ENCODE measurements around the gene TTYH3.
A peak's percentile ranks its signal among the peaks of the same experiment; 100 is the strongest.
"Not testable (repeated sequence)": the region's sequence is repeated elsewhere in the genome, so short reads cannot be mapped to it uniquely, and the experiment has no call there.

TTYH3 gene, protein sequence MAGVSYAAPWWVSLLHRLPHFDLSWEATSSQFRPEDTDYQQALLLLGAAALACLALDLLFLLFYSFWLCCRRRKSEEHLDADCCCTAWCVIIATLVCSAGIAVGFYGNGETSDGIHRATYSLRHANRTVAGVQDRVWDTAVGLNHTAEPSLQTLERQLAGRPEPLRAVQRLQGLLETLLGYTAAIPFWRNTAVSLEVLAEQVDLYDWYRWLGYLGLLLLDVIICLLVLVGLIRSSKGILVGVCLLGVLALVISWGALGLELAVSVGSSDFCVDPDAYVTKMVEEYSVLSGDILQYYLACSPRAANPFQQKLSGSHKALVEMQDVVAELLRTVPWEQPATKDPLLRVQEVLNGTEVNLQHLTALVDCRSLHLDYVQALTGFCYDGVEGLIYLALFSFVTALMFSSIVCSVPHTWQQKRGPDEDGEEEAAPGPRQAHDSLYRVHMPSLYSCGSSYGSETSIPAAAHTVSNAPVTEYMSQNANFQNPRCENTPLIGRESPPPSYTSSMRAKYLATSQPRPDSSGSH

DNA sequence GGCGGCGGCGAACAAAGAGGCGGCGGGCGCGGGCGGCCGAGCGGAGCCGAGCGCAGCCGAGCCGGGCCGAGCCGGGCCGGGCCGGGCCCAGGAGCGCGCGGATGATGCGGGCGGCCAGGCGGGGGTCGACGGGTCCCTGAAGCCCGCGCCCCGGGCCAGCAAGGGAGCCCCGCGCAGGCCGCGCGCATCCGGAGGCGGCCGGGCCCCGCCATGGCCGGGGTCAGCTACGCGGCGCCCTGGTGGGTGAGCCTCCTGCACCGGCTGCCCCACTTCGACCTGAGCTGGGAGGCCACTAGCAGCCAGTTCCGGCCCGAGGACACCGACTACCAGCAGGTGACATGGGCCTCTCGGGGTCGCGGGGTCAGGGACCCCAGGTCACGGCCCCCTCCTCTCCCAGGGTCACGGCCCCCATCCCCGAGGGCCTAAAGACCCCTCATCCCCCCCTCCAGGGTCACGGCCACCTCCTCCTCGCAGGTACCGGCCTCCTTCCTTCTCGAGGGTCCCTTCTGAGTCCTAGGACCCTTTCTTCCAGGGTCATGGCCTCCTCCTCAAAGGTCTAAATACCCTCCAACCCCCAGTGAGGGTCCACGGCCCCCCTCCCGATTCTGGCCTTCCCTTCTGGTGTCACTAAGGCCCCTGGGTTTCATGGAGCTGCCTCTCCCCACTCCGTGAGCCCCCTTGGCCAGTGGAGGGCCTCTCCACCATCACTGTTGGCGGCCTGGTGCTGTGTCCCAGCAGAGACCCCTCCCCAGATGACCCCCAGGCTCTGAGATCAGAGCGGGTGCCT lies at the start of gene TTYH3:
Gene TTYH3, plus strand, starts transcription at position 41 of the 787 bp plus-strand sequence. Its CDS starts 170 bp downstream, at position 211.
- no peaks in the 10 kb centered on the region for H3K27me3 ChIP-seq (ENCODE audit: control insufficient read depth in 1 of 2, insufficient read depth in 2 of 2, low read length in 2 of 2)
- no peaks in the 10 kb centered on the region for H3K36me3 ChIP-seq (ENCODE audit: insufficient read depth, low read length)
- H3K4me3 ChIP-seq (ENCODE audit: low read depth in 1 of 2, low read length in 2 of 2) = peak within 1 kb of the TSS; percentile 75 to 84
- peak within 1 kb of the TSS; percentile 54 for H3K9ac ChIP-seq (ENCODE audit: low read length)
- H3K9me3 ChIP-seq (ENCODE audit: low read length) = no peaks in the 10 kb centered on the region
- peaks cover 41% of the 10 kb centered on the region for H3K4me1 ChIP-seq (ENCODE audit: insufficient read depth, low read length)
- peak within 1 kb of the TSS; percentile 89 for H3K27ac ChIP-seq (ENCODE audit: low read depth, low read length)

GRCh38 chr7:2582006-2582735 lies 49.6 kb upstream of the TTYH3 start:
- Histone ChIP-seq H3K27me3 (ENCODE audit: control insufficient read depth in 1 of 2, insufficient read depth in 2 of 2, low read length in 2 of 2) (no peaks in the 10 kb centered on the region), H3K9me3 (ENCODE audit: low read length) (no peaks in the 10 kb centered on the region), H3K9ac (ENCODE audit: low read length) (no peak overlapping the region), H3K4me1 (ENCODE audit: insufficient read depth, low read length) (no peaks in the 10 kb centered on the region), H3K27ac (ENCODE audit: low read depth, low read length) (no peak overlapping the region), H3K36me3 (ENCODE audit: insufficient read depth, low read length) (peaks cover 20% of the 10 kb centered on the region), H3K4me3 (ENCODE audit: low read depth in 1 of 2, low read length in 2 of 2) (no peak overlapping the region)

DNA sequence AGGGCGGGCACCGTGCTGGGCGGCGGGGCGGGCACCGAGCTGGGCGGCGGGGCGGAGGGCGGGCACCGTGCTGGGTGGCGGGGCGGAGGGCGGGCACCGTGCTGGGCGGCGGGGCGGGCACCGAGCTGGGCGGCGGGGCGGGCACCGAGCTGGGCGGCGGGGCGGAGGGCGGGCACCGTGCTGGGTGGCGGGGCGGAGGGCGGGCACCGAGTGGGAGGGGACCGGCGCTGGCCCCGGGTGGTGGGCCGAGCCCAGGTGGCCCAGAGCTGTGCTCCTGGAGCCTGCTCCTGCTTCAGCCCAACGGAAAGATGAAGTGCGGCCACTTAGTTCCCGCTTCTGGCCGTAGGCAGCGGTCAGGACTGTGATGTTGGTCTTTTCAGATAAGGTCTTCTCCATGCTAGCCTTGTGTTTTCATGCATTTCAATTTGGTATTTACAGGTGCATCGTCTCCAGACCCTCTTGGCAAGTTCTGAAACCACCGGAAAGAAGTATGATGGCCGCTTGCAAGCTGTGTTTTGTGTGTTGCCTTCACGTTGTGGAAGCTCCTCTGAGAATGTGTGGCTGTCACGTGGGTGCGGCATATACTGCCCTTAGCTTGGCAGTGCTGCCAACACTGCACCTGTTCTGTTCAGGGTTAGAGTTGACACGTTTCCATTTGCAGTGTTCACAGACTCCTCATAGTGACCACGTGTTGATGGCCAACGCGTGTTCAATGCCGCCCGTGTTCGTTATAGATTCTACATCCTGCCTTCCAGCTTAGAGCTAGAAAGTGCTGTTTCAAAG lies 47.8 kb upstream of the TTYH3 start:
- no peak overlapping the region for H3K27ac ChIP-seq (ENCODE audit: low read depth, low read length)
- H3K4me1 ChIP-seq (ENCODE audit: insufficient read depth, low read length) = no peaks in the 10 kb centered on the region
- H3K36me3 ChIP-seq (ENCODE audit: insufficient read depth, low read length) = peaks cover 20% of the 10 kb centered on the region

DNA sequence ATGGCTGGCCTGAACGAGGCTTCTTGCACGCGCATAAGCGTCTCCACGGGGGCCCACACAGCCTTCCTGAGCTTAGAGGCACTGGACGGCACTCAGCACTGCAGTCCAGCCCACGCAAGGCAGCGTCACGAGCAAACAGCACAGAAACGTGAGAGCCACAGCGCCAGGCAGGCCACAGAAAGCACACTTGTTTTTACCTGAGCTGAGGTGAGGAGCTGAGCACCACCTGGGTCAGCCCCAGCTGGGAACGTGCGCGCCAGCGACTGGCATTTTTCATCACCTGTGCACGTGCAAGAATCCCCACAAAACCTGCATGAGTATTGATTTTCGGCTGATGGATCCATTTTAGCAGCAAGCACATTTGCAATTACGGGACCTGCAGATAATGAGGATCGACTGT lies 46.3 kb upstream of the TTYH3 start:
- no peak overlapping the region for H3K27ac ChIP-seq (ENCODE audit: low read depth, low read length)
- H3K4me1 ChIP-seq (ENCODE audit: insufficient read depth, low read length) = no peaks in the 10 kb centered on the region
- H3K9ac ChIP-seq (ENCODE audit: low read length) = no peak overlapping the region
- H3K27me3 ChIP-seq (ENCODE audit: control insufficient read depth in 1 of 2, insufficient read depth in 2 of 2, low read length in 2 of 2) = no peaks in the 10 kb centered on the region
- no peak overlapping the region for H3K4me3 ChIP-seq (ENCODE audit: low read depth in 1 of 2, low read length in 2 of 2)
- H3K36me3 ChIP-seq (ENCODE audit: insufficient read depth, low read length) = peaks cover 13% of the 10 kb centered on the region
- no peaks in the 10 kb centered on the region for H3K9me3 ChIP-seq (ENCODE audit: low read length)

More for the DNA sequence above, 47.8 kb upstream of the TTYH3 start:
- Histone ChIP-seq H3K9ac (ENCODE audit: low read length) (no peak overlapping the region), H3K9me3 (ENCODE audit: low read length) (no peaks in the 10 kb centered on the region), H3K4me3 (ENCODE audit: low read depth in 1 of 2, low read length in 2 of 2) (no peak overlapping the region), H3K27me3 (ENCODE audit: control insufficient read depth in 1 of 2, insufficient read depth in 2 of 2, low read length in 2 of 2) (no peaks in the 10 kb centered on the region)

DNA sequence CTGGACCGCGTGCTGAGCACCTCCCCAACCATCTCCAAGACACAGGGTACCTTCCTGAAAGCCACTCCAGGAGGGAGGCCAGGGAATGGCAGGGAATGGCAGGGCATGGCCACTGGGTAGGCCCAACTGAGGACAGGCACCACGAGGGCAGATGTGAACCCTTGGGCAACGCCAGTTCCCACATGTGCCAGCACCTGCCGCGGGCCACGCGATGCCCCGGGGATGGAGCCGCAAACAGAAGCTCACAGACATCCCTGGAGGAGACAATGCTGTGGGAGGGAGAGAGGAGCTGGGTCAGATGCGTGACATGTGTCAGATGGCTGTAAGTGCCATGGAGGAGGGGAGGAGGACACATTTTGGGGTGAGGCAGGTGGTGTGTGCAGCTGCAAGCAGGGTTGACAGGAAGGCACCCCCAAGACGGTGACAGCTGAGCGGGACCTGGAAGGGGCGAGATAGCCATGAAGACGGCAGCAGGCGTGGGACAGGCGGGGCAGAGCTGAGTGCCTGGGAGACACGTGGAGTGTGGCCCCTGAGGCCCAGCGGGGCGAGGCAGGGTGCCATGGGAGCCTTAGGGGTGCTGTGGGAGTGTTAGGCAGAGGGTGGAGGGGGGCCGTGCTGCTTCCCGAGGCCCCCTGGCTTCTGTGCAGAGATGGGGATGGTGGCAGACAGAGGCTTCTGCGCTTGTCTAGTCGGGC lies 45.3 kb upstream of the TTYH3 start:
- H3K9me3 ChIP-seq (ENCODE audit: low read length) = no peaks in the 10 kb centered on the region
- H3K36me3 ChIP-seq (ENCODE audit: insufficient read depth, low read length) = peaks cover 18% of the 10 kb centered on the region
- H3K4me3 ChIP-seq (ENCODE audit: low read depth in 1 of 2, low read length in 2 of 2) = no peak overlapping the region

DNA sequence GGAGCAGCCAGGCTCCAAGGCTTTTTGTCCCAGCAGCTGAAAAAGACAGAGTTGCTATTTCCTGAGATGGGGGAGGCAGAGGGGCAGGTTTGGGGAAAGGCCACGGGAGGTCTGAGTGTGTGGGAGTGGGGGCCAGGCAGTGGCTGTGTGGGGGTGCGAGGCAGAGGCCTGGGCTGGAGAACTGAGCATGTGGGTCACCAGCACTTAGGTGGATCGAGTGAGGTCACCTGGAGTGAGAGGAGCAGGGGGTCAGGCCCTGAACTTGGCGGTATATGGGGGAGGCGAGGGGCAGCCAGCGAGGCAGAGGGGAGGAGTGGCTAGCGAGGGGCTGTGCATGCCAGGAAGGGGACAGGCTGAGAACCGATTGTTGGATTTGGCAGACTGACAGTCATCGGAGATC lies 44.7 kb upstream of the TTYH3 start:
- peaks cover 18% of the 10 kb centered on the region for H3K36me3 ChIP-seq (ENCODE audit: insufficient read depth, low read length)
- H3K27ac ChIP-seq (ENCODE audit: low read depth, low read length) = no peak overlapping the region
- no peaks in the 10 kb centered on the region for H3K9me3 ChIP-seq (ENCODE audit: low read length)
- no peak overlapping the region for H3K4me3 ChIP-seq (ENCODE audit: low read depth in 1 of 2, low read length in 2 of 2)
- no peaks in the 10 kb centered on the region for H3K27me3 ChIP-seq (ENCODE audit: control insufficient read depth in 1 of 2, insufficient read depth in 2 of 2, low read length in 2 of 2)
- no peak overlapping the region for H3K9ac ChIP-seq (ENCODE audit: low read length)
- no peaks in the 10 kb centered on the region for H3K4me1 ChIP-seq (ENCODE audit: insufficient read depth, low read length)

More for the DNA sequence above, 45.3 kb upstream of the TTYH3 start:
- Histone ChIP-seq H3K9ac (ENCODE audit: low read length) (no peak overlapping the region), H3K27ac (ENCODE audit: low read depth, low read length) (no peak overlapping the region), H3K4me1 (ENCODE audit: insufficient read depth, low read length) (no peaks in the 10 kb centered on the region), H3K27me3 (ENCODE audit: control insufficient read depth in 1 of 2, insufficient read depth in 2 of 2, low read length in 2 of 2) (no peaks in the 10 kb centered on the region)

DNA sequence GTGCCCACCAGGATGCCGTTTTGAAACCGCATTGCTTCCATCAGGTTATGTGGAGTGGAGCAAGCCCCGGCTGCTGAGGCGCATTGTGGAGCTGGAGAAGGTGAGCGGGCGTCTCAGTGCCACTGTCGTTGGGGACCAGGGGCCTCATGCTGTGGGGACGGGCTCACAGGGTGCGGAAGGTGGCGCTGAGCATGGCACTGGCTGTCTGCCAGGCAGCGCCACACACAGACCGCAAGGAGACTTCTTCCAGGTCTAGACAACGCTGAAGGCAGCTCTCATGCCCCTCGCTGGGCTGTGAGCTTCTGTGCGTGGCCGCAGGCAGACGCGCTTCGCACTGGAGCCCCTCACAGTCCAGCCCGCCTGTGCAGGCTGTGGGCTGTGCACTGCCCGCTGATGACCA lies 44.0 kb upstream of the TTYH3 start:
- H3K4me3 ChIP-seq (ENCODE audit: low read depth in 1 of 2, low read length in 2 of 2) = no peak overlapping the region
- H3K4me1 ChIP-seq (ENCODE audit: insufficient read depth, low read length) = no peaks in the 10 kb centered on the region
- no peak overlapping the region for H3K27ac ChIP-seq (ENCODE audit: low read depth, low read length)
- H3K9me3 ChIP-seq (ENCODE audit: low read length) = no peaks in the 10 kb centered on the region
- H3K27me3 ChIP-seq (ENCODE audit: control insufficient read depth in 1 of 2, insufficient read depth in 2 of 2, low read length in 2 of 2) = no peaks in the 10 kb centered on the region
- H3K9ac ChIP-seq (ENCODE audit: low read length) = no peak overlapping the region
- peaks cover 18% of the 10 kb centered on the region for H3K36me3 ChIP-seq (ENCODE audit: insufficient read depth, low read length)

- H3K27me3 ChIP-seq (ENCODE audit: control insufficient read depth in 1 of 2, insufficient read depth in 2 of 2, low read length in 2 of 2) = no peaks in the 10 kb centered on the region
- no peak overlapping the region for H3K27ac ChIP-seq (ENCODE audit: low read depth, low read length)
- H3K4me1 ChIP-seq (ENCODE audit: insufficient read depth, low read length) = no peaks in the 10 kb centered on the region
- no peak overlapping the region for H3K4me3 ChIP-seq (ENCODE audit: low read depth in 1 of 2, low read length in 2 of 2)
- peaks cover 21% of the 10 kb centered on the region for H3K36me3 ChIP-seq (ENCODE audit: insufficient read depth, low read length)
- no peak overlapping the region for H3K9ac ChIP-seq (ENCODE audit: low read length)
- no peaks in the 10 kb centered on the region for H3K9me3 ChIP-seq (ENCODE audit: low read length)
These were observed 42.4 kb upstream of the TTYH3 start for GRCh38 chr7:2589341-2589740.

- not testable (repeated sequence) for H3K9me3 ChIP-seq (ENCODE audit: low read length); H3K9ac ChIP-seq (ENCODE audit: low read length); H3K4me3 ChIP-seq (ENCODE audit: low read depth in 1 of 2, low read length in 2 of 2); H3K27ac ChIP-seq (ENCODE audit: low read depth, low read length); H3K27me3 ChIP-seq (ENCODE audit: control insufficient read depth in 1 of 2, insufficient read depth in 2 of 2, low read length in 2 of 2); H3K4me1 ChIP-seq (ENCODE audit: insufficient read depth, low read length)
- peaks cover 27% of the 10 kb centered on the region for H3K36me3 ChIP-seq (ENCODE audit: insufficient read depth, low read length)
These were observed 41.8 kb upstream of the TTYH3 start for GRCh38 chr7:2589941-2590340.

GRCh38 chr7:2592375-2592865 lies 39.4 kb upstream of the TTYH3 start:
- Histone ChIP-seq H3K27ac (ENCODE audit: low read depth, low read length) (no peak overlapping the region), H3K36me3 (ENCODE audit: insufficient read depth, low read length) (peaks cover 17% of the 10 kb centered on the region), H3K9ac (ENCODE audit: low read length) (no peak overlapping the region)

More at GRCh38 chr7:2592375-2592865, 39.4 kb upstream of the TTYH3 start:
- Histone ChIP-seq H3K4me3 (ENCODE audit: low read depth in 1 of 2, low read length in 2 of 2) (no peak overlapping the region), H3K27me3 (ENCODE audit: control insufficient read depth in 1 of 2, insufficient read depth in 2 of 2, low read length in 2 of 2) (no peaks in the 10 kb centered on the region), H3K4me1 (ENCODE audit: insufficient read depth, low read length) (no peaks in the 10 kb centered on the region), H3K9me3 (ENCODE audit: low read length) (no peaks in the 10 kb centered on the region)

Measured in muscle layer of colon (tissue), 2 donors.